Amniotic stem cell (primary cell): ENCODE measurements around the gene BDNF.
"Not testable (repeated sequence)": the region's sequence is repeated elsewhere in the genome, so short reads cannot be mapped to it uniquely, and the experiment has no call there.

Source experiments
- DNase-seq: peaks from one replicate; lab custom pipeline; 2025; lab: John Stamatoyannopoulos, UW

The BDNF gene

GRCh38 chr11:27700351-27701301 is at the start of gene BDNF:
Gene BDNF (minus strand): TSS chr11:27700455. CDS start chr11:27658564, 41,891 bp downstream.
- DNase-seq, result no peak

DNA sequence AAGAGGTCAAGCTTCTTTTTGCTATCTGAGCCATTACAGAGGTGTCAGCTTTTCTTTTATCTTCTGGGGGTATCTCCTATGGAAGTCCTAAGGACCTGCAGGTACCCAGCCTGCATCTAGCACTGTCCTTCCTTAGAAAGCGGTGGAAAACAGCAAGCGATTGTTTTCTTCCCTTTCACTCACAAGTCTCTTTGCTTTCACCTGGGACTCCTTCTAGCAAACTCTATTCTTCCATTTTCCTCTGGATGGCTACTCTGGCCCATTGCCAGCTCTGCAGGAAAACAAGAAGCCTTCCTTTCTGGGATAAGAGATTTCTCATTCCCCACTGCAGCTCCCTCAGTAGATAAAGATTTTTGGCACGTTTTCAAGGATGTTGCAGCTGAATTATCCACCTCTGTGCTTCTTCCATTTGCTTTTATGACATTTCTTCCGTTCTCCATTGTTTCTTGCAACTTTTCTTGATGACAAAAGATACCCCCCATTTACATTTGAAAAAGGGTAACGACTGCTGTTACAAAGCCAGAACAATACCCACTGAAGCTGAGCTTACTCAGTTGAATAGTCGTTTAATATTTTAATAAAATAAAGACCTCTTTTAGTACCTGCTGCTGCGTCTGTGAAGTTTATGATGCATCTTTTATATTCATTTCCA is 40.2 kb upstream of the BDNF start:
- DNase-seq, result no peak

DNA sequence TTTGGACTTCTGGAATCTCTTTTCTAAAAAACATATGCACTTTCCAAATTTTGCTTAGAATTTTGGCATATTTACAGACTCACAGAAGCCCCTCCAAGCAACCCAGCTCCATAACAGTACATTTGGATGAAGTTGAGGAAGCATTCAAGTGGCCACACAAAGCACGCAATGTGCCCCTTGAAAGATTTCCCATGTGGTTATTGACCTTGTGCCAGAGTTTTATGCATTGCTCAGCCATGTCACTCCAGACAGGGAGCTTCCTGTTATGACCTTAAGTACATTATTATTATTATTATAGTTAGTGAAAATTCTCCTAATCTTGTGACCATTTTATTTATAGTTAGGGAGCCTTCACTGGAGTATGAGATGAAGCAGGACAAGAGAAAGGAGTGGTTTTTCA is 35.0 kb upstream of the BDNF start:
- DNase-seq, result no peak

DNA sequence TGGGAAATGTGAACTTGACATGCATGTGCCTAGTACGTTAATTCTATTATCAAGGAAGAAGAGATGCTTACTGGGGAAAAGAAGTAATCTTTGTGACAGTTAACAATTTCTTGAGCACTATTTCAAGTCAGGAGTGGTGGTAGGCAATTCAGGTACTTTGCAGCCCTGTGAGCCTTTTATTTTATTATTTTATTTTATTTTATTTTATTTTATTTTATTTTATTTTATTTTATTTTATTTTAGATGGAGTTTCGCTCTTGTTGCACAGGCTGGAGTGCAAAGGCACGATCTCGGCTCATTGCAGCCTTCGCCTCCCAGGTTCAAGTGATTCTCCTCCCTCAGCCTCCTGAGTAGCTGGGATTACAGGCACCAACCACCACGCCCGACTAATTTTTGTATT is 31.5 kb upstream of the BDNF start:
- not testable (repeated sequence) for DNase-seq

- DNase-seq, result no peak
Measured at GRCh38 chr11:27726981-27727380, 26.7 kb upstream of the BDNF start.

GRCh38 chr11:27723687-27724086 is 23.4 kb upstream of the BDNF start:
- no peak for DNase-seq

- DNase-seq, result no peak
Measured at GRCh38 chr11:27722953-27723344, 22.7 kb upstream of the BDNF start.

- DNase-seq, result no peak
Measured at GRCh38 chr11:27722117-27722952, 22.1 kb upstream of the BDNF start.

DNA sequence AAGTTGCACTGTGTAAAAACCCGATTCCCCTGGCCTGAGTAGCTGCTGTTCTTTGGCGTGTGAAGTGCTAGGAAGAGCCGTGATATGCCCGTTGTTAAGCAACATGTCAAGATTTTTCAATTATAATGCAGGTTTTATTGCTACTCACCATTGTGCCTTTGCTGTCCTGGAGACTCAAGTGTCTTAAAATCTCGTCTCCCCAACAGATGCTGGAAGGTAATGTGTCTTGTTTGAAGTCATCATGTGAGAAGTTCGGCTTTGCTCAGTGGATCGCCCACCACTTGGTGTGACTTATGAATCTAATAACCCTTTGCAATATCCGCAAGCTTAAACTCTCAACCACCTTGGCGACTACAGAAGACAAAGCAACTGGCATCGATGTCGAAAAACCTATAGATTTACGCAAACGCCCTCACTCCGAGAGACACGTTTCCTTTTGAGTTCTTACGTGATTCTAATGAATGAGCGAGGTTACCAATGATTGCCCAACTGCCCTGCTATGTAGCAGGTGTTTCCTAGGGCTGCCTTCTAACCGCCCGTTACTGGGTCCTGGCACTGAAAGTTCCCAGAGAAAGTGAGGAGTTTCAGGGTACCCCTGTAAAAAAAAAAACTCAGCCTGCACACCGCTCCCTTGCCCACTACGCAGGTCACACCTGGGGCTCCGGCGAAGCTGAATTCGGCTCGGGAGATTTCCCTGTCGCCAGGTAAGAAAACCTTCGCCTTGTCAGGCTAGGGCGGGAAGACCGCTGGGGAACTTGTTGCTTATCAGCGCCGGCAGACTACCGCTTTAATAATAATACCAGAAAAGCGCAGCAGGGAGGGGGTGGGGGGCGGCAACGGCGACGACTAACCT is 21.2 kb upstream of the BDNF start:
- no peak for DNase-seq

- DNase-seq, result no peak
Measured at GRCh38 chr11:27720277-27720830, 20.1 kb upstream of the BDNF start.

DNA sequence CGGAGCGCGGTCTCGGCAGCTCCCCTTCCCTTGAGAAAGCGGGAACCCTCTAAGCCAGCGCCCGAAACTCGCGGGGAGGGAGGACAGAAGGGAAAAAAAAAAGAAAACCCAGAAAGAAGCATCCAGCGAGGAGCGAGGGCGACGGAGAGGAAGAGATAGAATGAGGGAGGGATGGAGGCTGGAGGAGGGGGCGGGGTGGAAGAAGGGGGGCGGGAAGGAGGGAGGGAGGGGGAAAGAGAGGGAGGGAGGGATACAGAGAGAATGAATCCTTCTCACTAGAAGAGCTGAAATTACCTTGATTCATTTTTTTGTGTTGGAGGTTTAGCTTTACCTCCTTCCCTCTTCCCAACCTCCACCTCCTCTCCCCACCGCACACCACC is 19.3 kb upstream of the BDNF start:
- no peak for DNase-seq

- DNase-seq, result no peak
Measured at GRCh38 chr11:27718863-27719545, 18.7 kb upstream of the BDNF start.

GRCh38 chr11:27718346-27718862 is 18.1 kb upstream of the BDNF start:
- DNase-seq, result peak; percentile 74

GRCh38 chr11:27717801-27718229 is 17.6 kb upstream of the BDNF start:
- DNase-seq, result no peak

- no peak for DNase-seq
Measured at GRCh38 chr11:27717377-27717776, 17.1 kb upstream of the BDNF start.

DNA sequence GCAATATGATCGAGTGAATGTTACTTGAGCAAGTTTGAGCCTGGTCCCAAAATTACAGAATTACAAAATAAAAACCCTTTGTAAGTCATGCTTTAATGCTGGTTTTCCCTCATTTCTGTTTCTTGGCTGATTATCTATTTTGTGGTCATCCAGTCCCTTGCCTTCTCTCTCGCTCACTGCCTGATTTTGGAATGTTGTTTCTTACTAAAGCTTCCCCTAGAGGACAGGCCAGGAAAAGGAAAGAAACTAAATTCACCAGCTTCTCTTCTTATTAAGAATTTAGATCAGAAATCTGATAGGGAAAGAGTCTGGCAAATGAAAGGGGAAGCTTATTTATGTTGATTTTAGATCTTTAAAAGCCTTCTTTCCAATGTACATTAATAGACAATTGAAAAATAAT is 16.6 kb upstream of the BDNF start:
- DNase-seq, result no peak

GRCh38 chr11:27716216-27716615 is 16.0 kb upstream of the BDNF start:
- DNase-seq, result no peak

- DNase-seq, result no peak
Measured at GRCh38 chr11:27711725-27712124, 11.5 kb upstream of the BDNF start.

- no peak for DNase-seq
Measured at GRCh38 chr11:27710536-27710935, 10.3 kb upstream of the BDNF start.

DNA sequence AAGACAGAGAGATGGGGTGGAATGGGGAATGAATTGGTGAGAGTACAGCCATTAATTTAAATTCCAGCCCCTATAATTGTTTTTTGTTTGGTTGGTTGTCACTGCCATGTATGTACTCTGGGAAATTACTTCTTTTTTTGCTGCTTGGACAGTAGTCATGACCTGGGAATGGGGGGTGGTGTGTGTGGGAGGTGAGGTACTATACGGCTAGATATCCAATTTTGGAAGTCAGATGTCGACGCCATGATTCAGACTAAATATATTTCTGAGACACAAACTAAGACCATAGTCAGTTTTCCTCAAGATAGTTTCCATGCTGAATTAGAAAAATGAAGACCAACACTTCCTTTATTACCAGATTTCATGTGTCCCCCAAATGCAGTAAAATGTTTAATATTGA is 7.4 kb upstream of the BDNF start:
- DNase-seq, result no peak
